ENCODE results near the gene CSTF1.

The CSTF1 gene

DNA sequence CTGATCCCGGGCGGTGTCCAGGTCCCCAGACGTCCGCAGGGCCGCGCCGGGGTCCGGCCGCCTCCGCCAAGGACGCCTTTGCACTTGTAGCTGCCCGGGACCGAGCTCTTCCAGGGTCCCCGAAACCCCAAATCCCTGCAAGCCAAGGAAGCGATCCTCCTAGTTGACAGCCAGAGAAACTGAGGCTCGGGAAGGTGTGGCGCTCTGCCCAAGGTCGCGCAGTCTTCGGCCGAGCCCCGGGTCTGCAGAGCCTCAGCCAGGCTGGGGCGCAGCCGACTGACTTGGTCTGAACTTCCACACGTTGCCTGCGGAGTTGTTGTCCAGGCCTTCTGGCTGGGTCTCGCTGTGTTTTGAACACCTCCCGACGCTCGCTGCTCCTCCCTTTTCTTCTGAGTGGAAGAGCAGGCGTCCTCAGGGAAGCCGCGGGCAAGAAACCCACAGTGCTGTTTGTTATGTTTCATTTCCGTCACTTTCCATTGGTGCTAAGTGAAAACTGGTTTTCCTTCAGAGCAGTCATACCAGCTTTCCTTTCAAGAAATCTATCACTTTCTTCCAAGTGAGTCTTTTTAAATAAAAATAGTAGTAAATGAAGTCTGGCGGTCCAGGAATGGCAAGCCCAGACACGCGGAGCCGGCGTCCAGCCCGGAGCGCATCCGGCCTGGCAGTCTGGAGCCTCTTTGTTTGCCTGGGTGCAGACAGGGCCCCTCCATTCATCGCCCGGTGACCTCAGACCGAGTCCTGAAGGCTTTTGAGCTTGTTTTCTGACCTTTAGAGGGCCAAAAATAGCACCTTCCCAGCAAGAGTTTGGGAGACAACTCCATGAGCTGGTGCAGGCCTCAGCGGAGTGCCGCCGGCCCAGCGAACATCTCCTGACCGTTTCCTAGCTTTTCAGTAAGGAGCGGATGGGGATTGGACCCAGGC lies 33.0 kb upstream of the CSTF1 start:
- DNase-seq (no peak), ATAC-seq (ENCODE audit: insufficient read depth, low read depth) (no peak)
- Histone ChIP-seq H3K27ac (ENCODE audit: low read length) (no peak overlapping the region; the same call in 1 of the 2 replicates), H3K36me3 (ENCODE audit: insufficient read depth, low read length) (no peaks in the 10 kb centered on the region), H3K4me3 (ENCODE audit: low read depth in 1 of 2, low read length in 2 of 2) (peak overlapping the region; percentile 55 to 66; a peak in 3 of 4 replicates), H4K20me1 (ENCODE audit: insufficient read depth, low read length) (no peaks in the 10 kb centered on the region; the same call in 1 of the 2 replicates), H3K79me2 (ENCODE audit: insufficient read depth, low read length) (no peaks in the 10 kb centered on the region), H3K9me3 (ENCODE audit: insufficient read depth, low read length, severe bottlenecking) (no peaks in the 10 kb centered on the region), H3K4me2 (ENCODE audit: insufficient read depth, low read length) (peak overlapping the region; percentile 91), H3K4me1 (ENCODE audit: insufficient read depth, low read length) (peaks cover 22% of the 10 kb centered on the region), H2AFZ (ENCODE audit: low read depth, low read length) (peak overlapping the region; percentile 72), H3K27me3 (ENCODE audit: insufficient read depth, low read length, poor library complexity) (no peaks in the 10 kb centered on the region), H3K9ac (ENCODE audit: low read depth, low read length) (peak overlapping the region; percentile 78)
- TF ChIP-seq, protein P1, sequence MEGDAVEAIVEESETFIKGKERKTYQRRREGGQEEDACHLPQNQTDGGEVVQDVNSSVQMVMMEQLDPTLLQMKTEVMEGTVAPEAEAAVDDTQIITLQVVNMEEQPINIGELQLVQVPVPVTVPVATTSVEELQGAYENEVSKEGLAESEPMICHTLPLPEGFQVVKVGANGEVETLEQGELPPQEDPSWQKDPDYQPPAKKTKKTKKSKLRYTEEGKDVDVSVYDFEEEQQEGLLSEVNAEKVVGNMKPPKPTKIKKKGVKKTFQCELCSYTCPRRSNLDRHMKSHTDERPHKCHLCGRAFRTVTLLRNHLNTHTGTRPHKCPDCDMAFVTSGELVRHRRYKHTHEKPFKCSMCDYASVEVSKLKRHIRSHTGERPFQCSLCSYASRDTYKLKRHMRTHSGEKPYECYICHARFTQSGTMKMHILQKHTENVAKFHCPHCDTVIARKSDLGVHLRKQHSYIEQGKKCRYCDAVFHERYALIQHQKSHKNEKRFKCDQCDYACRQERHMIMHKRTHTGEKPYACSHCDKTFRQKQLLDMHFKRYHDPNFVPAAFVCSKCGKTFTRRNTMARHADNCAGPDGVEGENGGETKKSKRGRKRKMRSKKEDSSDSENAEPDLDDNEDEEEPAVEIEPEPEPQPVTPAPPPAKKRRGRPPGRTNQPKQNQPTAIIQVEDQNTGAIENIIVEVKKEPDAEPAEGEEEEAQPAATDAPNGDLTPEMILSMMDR (IDR thresholded peaks at IDR 0.05; ENCODE audit: borderline replicate concordance, extremely low read depth, low read length, poor library complexity, severe bottlenecking), result no peak
- no peak for TF ChIP-seq EZH2 (IDR thresholded peaks at IDR 0.05; ENCODE audit: borderline replicate concordance, low read depth, low read length, severe bottlenecking)

- Histone ChIP-seq H3K4me1 (ENCODE audit: insufficient read depth, low read length) (peaks cover 22% of the 10 kb centered on the region), H3K79me2 (ENCODE audit: insufficient read depth, low read length) (no peaks in the 10 kb centered on the region), H3K9ac (ENCODE audit: low read depth, low read length) (peak overlapping the region; percentile 78; the same call in 1 of the 2 replicates), H3K36me3 (ENCODE audit: insufficient read depth, low read length) (no peaks in the 10 kb centered on the region), H4K20me1 (ENCODE audit: insufficient read depth, low read length) (no peaks in the 10 kb centered on the region; the same call in 1 of the 2 replicates), H2AFZ (ENCODE audit: low read depth, low read length) (peak overlapping the region; percentile 13; the same call in 1 of the 2 replicates), H3K4me2 (ENCODE audit: insufficient read depth, low read length) (peak overlapping the region; percentile 91; the same call in 1 of the 2 replicates), H3K4me3 (ENCODE audit: low read depth in 1 of 2, low read length in 2 of 2) (no peak overlapping the region), H3K27ac (ENCODE audit: low read length) (no peak overlapping the region), H3K27me3 (ENCODE audit: insufficient read depth, low read length, poor library complexity) (no peaks in the 10 kb centered on the region), H3K9me3 (ENCODE audit: insufficient read depth, low read length, severe bottlenecking) (no peaks in the 10 kb centered on the region)
- TF ChIP-seq EZH2 (IDR thresholded peaks at IDR 0.05; ENCODE audit: borderline replicate concordance, low read depth, low read length, severe bottlenecking), result no peak
- TF ChIP-seq, protein P1 (IDR thresholded peaks at IDR 0.05; ENCODE audit: borderline replicate concordance, extremely low read depth, low read length, poor library complexity, severe bottlenecking), result no peak
- DNase-seq, result no peak
- ATAC-seq (ENCODE audit: insufficient read depth, low read depth), result no peak
Measured at GRCh38 chr20:56360133-56360907, 32.1 kb upstream of the CSTF1 start.

- Histone ChIP-seq H4K20me1 (ENCODE audit: insufficient read depth, low read length) (no peaks in the 10 kb centered on the region; the same call in 1 of the 2 replicates), H3K27ac (ENCODE audit: low read length) (no peak overlapping the region), H3K79me2 (ENCODE audit: insufficient read depth, low read length) (no peaks in the 10 kb centered on the region), H3K36me3 (ENCODE audit: insufficient read depth, low read length) (0 out of 2 replicates have a peak, but pooled peaks cover under 1% of the 10 kb centered on the region), H3K9me3 (ENCODE audit: insufficient read depth, low read length, severe bottlenecking) (no peaks in the 10 kb centered on the region), H3K4me3 (ENCODE audit: low read depth in 1 of 2, low read length in 2 of 2) (no peak overlapping the region), H2AFZ (ENCODE audit: low read depth, low read length) (no peak overlapping the region), H3K9ac (ENCODE audit: low read depth, low read length) (no peak overlapping the region), H3K27me3 (ENCODE audit: insufficient read depth, low read length, poor library complexity) (no peaks in the 10 kb centered on the region), H3K4me1 (ENCODE audit: insufficient read depth, low read length) (peaks cover 22% of the 10 kb centered on the region), H3K4me2 (ENCODE audit: insufficient read depth, low read length) (no peak overlapping the region)
- no peak for ATAC-seq (ENCODE audit: insufficient read depth, low read depth)
- DNase-seq, result no peak
- TF ChIP-seq EZH2 (IDR thresholded peaks at IDR 0.05; ENCODE audit: borderline replicate concordance, low read depth, low read length, severe bottlenecking), result no peak
- TF ChIP-seq, protein P1 (IDR thresholded peaks at IDR 0.05; ENCODE audit: borderline replicate concordance, extremely low read depth, low read length, poor library complexity, severe bottlenecking), result no peak
Measured at GRCh38 chr20:56360908-56361205, 31.6 kb upstream of the CSTF1 start.
